ENCODE data around the gene MFSD12. TPM values are rescaled to one million over a fixed set of nuclear protein-coding genes. Genes with fewer than 3 reads are reported as not detected.

Gene MFSD12
- total RNA-seq, 1 donor from 2014 or later = 53.8 TPM

DNA sequence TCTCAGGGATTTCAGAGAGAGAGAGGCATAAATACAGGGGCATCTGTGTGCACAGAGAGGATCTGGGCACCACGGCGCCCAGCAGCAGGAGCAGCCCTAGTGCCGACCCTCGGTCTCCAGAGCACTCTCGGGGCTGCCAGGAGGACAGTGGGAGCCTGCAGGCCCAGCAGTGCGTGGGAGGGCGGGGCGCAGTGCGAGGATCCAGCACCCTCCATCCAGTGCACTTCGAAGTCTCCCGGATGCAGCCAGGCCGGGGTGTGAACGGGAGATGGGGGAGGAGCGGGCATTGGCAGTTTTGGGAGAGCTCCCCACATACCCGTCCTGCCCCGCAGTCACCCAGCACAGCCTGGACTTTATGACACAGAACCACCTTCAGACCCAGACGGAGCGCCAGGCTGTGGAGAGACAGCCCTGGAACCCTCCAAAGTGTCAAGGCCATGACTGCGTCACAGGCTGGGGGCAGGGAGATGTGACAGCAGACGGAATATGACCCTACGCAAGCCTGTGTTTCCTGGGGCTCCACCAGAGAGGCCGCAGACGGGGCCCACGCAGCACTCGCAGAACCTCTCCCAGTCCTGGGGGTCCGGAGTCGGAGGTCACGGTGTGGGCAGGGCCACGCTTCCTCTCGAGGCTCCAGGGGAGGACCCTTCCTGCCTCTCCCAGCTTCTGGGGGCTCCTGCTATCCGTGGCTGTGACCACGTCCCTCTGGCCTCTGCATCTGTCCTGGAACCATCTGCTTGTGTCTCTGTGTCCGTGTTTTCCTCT is 33.1 kb downstream of the MFSD12 start:
- no peak for DNase-seq (ENCODE audit: low read depth in 2 of 2)

DNA sequence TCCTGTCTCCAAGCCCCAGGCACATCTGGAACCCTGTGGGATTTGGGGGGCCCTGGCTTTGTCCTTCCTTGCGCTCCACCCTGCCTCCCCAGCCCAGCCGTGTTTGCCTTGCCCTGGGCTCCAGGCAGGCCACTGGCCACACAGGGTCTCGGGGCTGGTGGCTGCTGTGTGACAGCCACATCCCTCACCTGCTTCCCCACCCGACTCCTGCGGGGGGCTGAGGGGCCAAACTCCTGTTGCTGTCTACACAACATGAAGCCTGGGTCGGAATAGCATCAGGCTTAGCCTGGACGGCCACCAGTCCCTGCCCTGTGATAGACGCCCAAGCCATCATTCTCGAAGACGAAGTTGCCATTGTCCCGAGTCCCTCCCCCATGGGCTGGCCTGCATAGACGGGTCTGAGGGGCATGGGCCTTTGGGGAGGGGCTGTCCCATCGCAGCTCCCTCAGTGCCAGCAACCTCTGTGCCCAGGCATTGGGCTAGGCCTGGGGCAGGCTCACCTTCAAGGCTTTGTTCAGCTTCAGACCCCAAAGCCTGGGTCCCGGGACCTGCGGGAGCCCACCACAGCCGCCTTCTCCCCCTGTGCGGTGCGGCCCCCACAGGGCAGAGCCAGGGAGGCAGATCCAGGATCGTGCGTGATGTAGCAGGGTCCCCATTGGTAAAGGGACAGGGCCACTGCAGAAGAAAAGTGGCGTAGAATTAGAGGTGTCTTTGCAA is 33.9 kb downstream of the MFSD12 start:
- DNase-seq (ENCODE audit: low read depth in 2 of 2) = no peak

DNA sequence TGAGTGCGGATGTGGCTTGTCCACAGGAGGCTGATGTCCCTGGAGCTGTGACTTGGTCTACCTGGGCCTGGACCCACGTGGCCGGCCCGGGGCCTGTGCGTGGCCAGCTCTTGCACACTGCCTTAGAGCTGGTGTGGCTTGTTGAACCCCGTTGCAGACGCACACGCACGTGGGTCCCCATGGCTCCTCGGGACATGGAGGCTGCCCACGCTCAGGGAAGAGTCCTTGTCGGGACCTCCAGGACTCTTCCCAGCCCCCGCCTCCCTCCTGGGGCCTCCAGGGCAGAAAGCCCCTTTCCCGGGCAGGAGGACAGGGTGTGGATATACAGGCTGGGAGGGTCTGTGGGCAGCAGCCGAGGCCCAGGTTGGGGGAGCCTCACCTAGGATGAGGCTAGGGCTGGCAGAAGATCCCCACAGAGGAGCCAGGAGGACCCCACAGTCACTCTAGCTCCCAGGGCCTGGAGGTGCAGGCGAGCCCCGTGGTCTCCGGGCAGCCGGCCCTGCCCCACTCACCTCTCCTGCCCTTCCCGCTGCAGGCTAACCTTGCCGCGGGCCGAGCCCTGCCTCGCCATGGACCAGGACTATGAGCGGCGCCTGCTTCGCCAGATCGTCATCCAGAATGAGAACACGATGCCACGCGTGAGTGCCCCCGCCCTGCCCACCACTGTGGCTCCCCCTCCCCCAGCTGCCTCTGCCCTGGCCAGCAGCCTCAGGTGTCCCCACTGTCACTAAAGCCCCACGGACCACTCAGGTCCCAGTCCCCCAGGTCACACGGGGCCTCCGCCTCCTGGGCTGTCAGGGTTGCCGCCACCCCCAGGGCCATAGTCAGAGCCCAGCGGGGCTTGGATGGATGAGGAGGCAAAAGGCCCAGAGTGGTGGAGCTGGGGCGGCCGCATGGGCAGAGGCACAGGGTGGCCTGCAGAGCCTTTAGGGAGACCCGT is 34.7 kb downstream of the MFSD12 start:
- no peak for DNase-seq (ENCODE audit: low read depth in 2 of 2)

DNA sequence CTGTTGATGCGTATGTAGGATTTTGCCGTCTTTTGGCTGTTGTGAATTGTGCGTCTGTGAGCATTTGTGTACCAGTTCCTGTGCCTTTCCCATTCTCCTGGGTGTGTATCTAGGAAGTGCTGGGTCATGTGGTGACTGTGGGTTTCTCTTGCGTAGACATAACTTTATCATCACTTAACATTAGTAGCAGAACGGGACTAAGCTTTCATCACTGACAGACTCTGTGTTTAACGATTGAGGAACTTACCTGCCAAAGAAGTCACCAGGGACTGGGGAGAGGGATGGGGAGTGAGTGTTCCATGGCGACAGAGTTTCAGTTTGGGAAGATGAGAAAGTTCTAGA is 36.3 kb downstream of the MFSD12 start:
- DNase-seq (ENCODE audit: low read depth in 2 of 2) = no peak

DNA sequence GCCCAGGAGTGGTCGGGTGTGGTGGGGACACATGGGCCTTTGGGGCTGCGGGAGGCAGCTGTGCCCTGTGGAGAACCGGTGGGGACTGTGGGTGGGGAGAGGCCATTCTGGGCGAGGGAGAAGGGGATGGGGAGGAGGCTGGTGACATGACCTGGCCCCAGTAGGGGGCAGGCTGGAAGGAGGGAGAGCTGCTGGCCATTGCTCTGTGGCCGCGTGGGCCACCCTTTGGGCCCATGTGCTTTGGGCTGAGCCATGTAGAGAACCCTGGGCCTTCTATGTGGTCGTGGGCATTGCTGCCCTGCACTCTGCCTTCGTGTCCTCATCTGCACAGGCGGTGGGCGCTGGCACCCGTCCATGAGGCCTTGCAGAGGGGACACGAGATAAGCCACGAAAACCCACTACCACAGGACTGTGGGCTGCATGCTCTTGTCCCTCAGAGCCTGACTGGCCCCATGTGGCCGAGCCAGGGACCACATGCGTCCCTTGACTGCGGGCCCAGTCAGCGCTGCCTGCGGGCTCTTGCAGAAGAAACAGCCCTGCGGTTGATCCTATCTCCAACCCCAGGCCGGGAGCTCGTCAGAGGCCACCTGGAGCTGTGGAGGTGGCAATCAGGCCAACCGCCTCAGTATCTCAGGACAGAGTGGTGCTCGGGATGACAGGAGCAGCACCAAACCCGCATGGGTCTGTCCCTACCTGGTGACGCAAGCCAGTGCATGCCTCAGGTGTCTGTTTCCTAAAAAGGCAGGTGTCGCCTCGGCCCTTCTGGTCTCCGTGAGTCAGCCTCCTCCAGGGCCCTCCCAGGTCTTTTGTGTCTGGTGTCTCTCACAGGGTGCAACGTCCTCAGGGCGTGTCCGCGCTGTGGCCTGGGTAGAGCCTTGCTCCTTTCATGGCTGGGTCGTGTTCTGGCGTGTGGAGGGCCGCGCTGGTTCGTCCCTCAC is 37.0 kb downstream of the MFSD12 start:
- DNase-seq (ENCODE audit: low read depth in 2 of 2) = no peak

DNA sequence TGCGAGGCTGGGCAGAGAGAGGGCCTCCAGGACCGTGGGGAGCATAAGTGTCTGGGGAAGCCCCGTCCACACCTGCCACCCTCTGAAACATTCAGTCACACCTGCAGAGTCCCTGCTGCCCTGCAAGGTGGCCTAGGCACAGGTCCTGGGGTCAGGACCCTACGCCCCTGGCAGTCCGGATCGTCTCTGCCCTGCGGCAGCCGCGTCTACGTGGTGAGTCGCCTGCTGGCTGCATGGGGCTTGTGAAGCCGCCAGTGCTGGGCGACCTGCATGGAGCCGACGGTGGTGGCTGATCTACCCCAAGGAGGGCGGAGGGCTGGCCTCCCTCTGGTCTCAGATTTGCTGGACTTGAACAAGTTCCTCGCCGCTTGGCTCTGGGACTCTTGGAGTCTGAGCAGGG is 38.3 kb downstream of the MFSD12 start:
- no peak for DNase-seq (ENCODE audit: low read depth in 2 of 2)

DNA sequence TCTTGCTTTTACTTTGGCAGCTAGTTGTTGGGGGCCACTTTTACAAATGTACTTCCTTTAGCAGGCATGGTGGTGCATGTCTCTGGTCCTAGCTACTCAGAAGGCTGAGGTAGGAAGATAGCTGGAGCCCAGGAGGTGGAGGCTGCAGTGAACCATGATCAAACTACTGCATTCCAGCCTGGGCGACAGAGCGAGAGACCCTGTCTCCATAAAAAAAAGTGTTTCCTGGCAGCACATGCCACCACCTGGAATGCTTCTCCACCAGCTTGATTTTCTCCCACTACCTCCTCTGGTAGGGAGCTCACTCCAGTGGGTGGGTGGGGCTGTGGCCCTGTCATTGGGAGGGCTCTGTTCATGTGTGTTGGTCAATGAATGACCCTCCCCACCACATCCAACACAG is 38.7 kb downstream of the MFSD12 start:
- DNase-seq (ENCODE audit: low read depth in 2 of 2) = no peak

DNA sequence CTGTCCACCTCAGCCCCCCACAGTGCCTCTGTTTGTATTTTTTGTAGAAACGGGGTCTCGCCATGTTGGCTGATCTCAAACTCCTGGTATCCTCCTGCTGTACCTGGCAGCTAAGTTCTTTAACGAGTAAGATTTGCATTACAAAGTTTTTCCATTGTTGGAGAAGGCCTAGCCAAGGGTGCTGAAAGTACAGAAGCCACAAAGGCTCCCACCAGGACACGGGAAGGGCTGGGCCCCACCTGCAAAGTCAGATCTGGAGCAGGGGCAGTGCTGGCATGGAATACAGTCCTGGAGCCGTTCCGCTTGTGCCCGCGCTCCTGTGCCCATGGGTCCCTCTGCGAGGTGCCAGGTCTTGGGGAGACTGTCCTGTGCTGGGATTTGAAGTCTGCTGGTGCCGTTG is 39.1 kb downstream of the MFSD12 start:
- no peak for DNase-seq (ENCODE audit: low read depth in 2 of 2)

DNA sequence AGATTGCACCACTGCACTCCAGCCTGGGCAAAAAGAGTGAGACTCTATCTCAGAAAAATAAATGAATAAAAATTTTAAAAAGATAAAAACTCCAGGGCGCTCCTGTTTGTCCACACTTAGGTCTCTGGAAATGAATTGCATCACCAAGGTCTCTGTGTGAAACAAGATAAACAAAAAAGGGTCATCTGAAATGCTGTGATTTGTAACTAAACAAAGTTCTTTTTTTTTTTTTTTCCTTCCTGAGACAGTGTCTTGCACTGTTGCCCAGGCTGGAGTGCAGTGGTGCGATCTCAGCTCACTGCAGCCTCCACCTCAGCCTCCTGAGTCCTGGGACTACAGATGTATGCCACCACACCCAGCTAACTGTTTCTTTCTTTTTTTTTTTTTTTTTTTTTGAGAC is 39.7 kb downstream of the MFSD12 start:
- DNase-seq (ENCODE audit: low read depth in 2 of 2) = no peak

DNA sequence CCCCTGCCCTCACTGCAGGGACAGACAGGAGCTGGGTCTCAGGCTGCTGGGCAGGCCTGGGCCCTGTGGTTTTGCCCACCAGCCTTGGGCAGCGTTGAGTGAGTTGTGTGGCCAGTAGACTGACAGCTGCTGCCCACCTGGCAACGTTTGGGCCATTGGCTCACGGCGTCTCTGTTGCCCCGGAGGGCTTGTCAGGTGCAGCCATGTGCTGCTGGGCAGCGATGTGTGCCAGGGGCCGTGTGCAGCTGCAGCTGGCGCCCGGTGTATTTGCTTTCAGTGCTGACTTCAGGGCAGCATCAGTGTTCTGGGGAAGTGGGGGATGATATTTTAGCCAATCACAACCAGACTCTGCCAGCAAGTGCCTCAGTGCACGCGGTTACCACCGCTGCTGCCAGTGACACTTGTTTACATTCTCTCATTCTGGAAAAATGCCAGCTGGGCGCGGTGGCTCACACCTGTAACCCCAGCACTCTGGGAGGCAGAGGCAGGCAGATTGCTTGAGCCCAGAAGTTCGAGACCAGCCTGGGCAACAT is 40.6 kb downstream of the MFSD12 start:
- peak; percentile 12 to 44 for DNase-seq (ENCODE audit: low read depth in 2 of 2)

DNA sequence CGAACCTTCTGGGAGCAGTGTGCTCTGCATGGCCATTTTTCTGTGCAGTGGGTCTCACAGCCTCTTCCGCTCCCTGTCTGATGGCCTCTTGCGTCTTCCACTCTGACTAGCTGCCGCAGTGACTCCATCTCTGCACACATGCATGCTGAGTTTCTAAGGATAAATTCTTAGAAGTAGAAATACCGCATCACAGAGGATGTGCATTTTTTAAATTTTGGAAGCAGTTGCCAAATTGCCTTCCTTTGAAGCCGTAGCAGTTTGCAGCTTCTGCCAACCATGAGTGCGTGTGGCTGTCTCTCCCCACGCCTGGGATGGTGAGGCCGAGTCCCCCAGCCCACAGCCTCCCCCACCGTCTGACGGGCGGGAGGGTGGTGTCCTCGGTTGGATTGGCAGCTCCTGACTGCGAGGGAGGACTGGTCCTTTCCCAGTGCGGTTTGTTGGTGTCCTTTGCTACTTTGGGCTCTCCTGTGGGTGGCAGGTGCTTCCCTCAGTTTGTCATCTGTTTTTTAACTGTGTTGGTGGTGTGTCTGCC is 41.4 kb downstream of the MFSD12 start:
- DNase-seq (ENCODE audit: low read depth in 2 of 2) = no peak

DNA sequence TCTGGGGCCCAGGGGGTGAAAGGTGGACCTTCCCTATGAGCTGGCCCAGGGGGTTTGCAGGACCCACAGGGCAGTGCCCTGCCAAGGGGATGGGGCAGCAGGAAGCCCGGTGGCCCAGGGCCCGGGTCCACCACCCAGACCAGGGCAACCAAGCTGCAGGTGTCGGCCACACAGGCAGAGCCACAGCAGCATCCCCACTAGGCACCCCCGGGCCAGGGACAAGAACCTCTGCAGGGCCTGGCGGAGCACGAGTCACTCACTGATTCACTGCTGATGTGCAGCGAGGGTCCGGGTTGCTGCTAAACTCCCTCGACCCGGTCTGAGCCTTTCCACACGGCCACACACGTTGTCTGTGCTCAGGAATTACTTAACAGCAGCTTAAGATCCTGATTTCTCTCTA is 42.5 kb downstream of the MFSD12 start:
- DNase-seq (ENCODE audit: low read depth in 2 of 2) = no peak

DNA sequence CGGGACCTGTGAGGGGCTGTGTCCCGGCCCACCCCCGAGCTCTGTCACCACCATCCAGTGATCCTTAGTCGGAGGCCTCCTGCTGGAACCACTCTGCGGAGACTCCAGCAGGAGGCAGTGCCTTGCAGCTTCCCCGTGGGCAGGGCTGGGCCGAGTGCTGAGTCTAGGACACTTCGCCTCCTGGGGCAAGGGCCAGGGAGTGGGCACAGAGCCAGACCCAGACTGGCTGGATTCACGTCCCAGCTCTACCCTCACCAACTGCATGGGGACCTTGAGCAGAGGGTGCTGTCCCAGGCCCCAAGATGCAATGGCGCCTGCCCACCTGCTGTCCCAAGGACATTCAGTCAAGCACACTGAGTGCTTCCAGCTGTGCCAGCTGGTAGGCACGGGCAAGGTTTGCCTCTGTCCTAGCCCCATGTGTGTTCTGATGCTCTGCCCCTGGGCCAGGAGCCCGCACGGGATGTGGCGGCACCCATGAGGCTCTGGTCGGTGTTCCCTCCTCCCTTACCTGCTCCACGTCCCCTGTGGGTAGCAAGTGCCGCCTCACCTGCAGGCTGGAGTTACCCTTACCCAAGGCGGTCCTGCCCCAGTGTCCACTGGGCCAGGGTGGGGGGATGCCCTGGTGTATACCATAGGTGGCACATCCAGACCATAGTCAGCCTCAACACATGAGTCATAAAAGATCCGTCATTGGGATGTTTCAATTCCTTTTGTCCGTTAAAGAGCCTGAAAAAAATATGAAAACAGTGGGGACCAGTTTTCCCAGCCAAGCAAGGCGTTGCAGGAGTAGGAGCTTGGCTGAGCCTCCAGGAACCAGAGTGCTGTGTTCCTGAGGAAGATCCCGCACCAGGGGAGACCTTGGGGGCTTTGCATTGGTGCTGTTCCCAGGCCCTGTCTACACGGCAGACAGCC is 43.9 kb downstream of the MFSD12 start:
- DNase-seq (ENCODE audit: low read depth in 2 of 2) = no peak

DNA sequence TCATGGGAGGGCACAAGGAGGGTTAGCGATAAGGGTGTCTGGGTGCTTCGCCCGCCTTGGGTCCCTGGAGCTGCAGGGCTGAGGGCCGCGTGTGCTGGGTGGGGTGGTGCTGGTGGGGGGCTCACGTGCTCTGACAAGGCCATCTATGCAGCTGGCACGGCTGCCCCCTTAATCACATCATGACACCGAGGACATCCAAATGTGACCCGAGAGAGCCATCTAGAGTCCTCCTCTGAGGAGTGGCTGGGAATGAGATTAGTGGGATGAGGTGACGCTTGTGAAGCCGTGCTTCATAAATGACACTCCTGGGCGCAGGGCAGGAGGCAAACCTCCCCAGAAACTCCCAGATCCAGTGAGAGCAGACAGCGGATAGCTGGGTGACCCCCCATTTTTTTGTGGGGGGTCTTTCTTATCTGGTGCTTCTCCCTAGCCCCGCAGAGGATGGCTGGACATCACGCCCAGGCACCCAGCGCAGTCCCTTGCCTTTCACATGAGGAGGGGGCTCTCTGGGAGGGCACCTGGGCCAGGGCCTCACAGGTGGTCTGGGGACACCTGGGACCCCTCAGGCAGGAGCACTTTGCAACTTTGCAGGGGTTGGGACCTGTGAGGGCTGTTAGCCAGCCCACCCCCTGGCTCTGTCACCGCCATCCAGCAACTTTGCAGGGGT is 44.7 kb downstream of the MFSD12 start:
- DNase-seq (ENCODE audit: low read depth in 2 of 2) = no peak

DNA sequence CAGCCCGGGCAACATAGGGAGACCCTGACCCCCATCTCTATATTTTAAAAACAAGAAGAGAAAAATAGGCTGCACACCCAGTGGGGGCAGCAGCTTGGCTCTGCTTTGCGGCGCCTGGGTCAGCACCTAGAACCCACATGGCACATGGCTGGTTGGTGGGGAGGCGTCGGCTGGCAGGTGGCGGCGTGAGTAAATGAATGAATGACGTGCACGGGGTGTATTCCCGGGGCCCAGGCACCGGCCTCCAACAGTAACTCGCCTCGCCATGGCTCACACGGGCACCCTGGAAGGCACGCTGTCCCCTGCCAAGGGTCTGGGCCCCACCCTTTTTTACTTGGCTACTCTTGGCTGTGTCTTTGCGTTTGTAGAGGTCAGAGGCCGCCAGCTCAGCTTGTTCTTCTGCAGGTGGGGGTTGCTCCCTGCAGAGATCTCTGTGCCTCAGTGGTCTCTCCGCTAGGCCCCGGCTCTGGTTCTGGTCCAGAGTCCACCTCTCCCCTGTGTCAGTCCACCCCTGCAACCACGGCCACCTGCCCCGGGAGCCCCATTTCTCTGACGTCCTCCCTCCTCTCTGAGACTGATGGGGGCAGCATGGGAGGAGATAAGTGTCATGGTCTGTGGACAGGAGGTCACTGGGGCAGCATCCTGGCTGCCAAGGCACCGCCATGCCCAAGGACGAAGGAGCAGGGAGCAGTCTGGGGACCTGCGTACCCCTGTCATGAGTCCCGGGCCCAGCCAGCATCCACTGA is 45.7 kb downstream of the MFSD12 start:
- no peak for DNase-seq (ENCODE audit: low read depth in 2 of 2)

DNA sequence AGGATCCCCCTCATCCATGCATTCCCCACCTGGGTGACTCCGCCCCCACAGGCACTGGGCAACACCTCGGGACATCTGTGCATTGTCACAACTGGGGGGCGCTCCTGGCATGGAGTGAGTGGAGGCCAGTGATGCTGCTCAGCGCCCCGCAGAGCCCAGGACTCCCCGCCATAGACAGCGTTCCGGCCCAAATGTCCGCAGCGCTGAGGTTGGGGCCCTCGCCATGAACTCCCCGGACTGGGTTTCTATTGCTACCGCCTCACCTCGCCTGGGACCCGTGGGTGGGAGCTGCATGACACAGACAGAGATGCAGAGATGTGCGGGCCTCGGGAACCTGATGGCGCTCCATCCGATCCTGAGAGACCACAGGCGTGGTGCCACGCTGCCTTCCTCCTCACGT is 46.7 kb downstream of the MFSD12 start:
- no peak for DNase-seq (ENCODE audit: low read depth in 2 of 2)

DNA sequence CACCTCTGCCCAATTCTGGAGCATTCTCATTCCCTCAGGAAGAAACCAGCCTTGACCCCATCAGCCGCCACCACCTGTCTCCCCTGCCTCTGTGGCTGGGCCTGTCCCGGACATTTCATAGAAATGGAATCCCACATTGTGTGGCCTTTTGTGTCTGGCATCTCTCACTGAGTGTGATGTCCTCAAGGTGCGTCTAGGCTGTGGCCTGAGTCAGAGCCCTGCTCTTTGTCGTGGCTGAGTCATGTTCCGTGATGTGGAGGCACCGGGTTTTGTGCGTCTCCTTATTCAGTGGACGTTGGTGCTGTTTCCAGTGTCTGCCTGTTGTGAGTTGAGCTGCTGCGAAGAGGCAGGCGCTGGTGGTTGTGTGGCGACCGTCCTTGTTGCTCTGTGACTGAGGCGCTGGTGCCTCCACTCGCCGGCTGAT is 47.8 kb downstream of the MFSD12 start:
- peak in 1 of 2 donors; percentile 57 for DNase-seq (ENCODE audit: low read depth in 2 of 2)
